CD4-positive, alpha-beta T cell treated with Interleukin-4 for 1 hour (primary cell): ENCODE results near the gene ESYT1.
"Not testable (repeated sequence)": the region's sequence is repeated elsewhere in the genome, so short reads cannot be mapped to it uniquely, and the experiment has no call there.

Experiments used
- DNase-seq, 2 donors: peaks; one replicate each; pipeline ENCODE4 v3.0.0-alpha.2; 2020 to 2022

The ESYT1 gene

GRCh38 chr12:56129206-56129941 is 1.3 kb downstream of the ESYT1 start:
- DNase-seq = peak; percentile 79 to 85

DNA sequence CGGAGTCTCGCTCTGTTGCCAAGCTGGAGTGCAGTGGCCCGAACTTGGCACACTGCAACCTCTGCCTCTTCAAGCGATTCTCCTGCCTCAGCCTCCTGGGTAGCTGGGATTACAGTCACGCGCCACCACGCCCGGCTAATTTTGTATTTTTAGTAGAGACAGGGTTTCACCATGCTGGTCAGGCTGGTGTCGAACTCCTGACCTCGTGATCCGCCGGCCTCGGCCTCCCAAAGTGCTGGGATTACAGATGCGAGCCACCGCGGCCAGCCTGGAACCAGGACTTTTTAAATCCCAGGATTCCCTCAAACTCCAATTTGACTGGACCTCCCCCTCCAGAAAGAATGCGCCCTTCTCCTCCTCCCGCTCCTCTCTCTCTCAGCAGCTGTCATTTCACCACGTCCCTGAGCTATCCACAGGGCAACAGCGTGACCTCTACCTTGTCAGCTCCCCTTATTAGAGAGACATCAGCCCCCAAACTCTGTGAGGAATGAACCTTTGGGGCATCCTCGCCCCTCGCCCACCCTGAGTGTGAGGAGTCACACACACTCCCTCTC is 2.0 kb downstream of the ESYT1 start:
- no peak for DNase-seq

DNA sequence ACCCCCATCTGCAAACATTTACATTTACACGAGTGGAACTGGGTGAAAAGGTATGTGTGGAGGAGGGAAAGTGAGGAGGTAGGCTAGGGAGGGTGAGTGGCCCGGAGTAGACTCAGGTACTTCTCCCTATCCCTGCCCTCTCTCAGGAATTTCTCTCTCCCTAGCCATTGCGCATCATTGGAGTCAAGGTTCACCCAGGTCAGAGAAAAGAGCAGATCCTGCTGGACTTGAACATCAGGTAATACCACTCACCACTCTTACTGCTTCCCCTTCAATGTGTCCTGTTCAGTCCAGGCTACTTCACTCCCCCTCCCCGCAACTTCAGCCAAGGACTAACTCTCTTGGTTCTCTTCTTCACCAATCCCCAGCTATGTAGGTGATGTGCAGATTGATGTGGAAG is 2.8 kb downstream of the ESYT1 start:
- no peak for DNase-seq

- no peak for DNase-seq
These were observed 6.8 kb downstream of the ESYT1 start for GRCh38 chr12:56134897-56135296.

DNA sequence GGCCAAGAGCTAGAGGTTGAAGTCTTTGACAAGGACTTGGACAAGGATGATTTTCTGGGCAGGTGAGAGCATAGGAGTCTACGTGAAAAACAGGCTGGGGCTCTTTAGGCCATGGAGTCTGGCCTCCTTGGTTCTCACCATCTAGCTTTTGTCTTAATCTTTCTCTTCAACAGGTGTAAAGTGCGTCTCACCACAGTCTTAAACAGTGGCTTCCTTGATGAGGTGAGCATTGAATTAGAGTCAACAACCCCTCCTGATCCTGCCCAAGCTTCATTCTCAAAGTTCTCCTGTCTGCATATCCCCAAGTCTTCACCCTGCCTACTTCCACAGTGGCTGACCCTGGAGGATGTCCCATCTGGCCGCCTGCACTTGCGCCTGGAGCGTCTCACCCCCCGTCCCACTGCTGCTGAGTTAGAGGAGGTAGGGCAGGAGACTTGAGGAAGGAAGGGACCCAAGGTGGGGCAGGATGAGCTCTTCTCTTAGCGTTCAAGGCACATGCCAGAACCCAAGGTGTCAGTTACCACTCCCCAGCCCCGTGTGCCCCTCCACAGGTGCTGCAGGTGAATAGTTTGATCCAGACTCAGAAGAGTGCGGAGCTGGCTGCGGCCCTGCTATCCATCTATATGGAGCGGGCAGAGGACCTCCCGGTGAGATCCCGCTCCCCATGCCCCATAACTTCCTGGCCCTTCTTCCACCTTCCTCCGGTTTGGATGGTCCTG is 9.9 kb downstream of the ESYT1 start:
- DNase-seq = no peak

GRCh38 chr12:56141946-56142784 is 14.1 kb downstream of the ESYT1 start:
- no peak for DNase-seq

DNA sequence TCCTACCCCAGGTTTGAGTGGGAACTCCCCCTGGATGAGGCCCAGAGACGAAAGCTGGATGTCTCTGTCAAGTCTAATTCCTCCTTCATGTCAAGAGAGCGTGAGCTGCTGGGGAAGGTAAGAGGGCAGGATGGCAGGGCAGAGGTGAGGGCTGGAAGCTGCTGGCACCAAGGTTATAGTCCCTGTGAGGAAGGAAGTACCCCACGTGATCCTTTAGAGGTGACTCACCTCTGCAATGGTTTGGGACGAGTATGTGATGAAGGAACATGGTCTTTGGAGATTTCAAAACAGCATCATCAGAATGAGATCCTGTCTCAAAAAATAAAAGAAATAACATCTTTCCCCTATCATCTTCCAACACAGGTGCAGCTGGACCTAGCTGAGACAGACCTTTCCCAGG is 15.2 kb downstream of the ESYT1 start:
- no peak for DNase-seq

DNA sequence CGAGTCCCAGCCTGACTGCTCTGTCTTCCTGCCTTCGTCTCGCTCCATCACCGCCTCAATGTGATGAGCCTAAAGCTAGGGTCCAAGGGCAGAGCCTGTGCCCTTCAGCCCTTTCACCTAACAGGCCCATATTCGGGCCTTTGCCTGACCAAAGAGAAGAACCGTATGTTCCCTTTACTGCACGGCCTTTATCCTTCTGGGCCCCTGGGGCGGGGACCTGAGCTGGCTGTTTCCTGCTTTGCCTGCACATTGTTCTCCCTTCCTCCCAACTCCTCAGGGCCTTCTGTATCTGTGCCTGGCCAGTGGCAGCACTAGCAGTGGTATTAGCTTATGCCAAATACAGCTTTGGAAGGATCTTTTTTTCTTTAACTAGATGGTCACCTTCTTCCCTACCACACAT is 15.8 kb downstream of the ESYT1 start:
- DNase-seq = no peak

DNA sequence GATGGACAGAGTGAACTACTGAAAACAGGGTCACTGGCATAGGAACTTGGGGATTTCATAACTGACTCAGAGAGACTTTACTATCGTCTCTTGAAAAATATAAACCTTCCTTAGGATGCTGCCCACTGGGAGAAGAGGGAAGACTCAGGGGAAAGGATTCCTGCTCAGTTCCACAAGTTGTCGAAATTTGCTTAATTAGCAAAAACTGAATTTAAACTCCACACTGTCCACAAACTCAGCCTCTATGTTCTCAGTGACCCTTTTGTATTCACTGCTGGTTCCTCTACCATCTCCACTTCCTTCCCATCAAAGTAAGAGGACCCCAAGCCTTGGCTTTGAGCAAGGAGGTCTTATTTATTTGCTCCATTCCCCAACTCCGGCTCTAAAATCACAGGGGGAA is 17.1 kb downstream of the ESYT1 start:
- DNase-seq = no peak

- no peak for DNase-seq
These were observed 18.7 kb downstream of the ESYT1 start for GRCh38 chr12:56146492-56147460.

- peak in 1 of 2 donors; percentile 29 for DNase-seq
These were observed 22.5 kb downstream of the ESYT1 start for GRCh38 chr12:56150563-56150962.

DNA sequence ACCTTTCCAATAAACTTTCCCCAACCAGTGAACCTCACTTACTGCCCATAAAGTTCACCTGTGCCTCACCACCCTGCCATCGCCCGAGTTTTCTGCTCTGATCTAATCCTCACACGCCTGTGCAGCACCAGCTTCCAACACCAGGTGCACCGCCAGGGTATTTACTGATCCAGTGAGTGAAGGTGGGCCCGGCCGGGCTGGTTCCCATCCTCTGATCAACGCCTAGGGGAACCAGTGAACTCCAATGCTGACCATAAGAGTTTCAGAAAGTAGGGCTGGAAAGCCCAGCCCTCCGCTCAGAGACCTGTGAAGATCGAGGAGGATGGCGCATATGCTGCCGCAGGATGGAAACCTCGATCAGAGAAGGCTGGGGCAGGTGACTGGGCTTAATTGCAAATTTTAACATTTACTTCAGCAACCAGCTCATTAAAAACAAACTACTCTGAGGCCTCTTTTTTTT is 23.6 kb downstream of the ESYT1 start:
- DNase-seq = peak; percentile 57 to 68

- peak; percentile 90 for DNase-seq
These were observed 24.2 kb downstream of the ESYT1 start, which contains the start of gene MYL6B for GRCh38 chr12:56152132-56152755. Gene MYL6B (plus strand): TSS chr12:56152587. CDS start chr12:56153919, 1,332 bp downstream.

- DNase-seq = no peak
These were observed 24.9 kb downstream of the ESYT1 start for GRCh38 chr12:56152756-56153677.

GRCh38 chr12:56153678-56154065 is 25.6 kb downstream of the ESYT1 start:
- DNase-seq = no peak

GRCh38 chr12:56154246-56154771 is 26.2 kb downstream of the ESYT1 start:
- DNase-seq = no peak

DNA sequence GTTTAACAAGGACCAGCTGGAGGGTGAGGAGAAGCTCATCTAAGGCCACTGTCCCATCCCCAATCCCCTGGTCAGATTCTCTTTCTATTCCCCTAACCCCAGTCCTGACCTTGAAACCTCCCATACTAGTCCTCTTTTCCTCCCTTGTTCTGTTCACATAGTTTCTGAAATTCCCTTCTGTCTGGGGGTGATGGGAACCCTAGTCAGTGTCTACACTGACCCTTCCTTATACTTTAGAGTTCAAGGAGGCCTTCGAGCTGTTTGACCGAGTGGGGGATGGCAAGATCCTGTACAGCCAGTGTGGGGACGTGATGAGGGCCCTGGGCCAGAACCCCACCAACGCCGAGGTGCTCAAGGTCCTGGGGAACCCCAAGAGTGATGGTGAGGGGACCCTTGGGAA is 26.8 kb downstream of the ESYT1 start:
- DNase-seq = no peak

GRCh38 chr12:56155256-56155845 is 27.3 kb downstream of the ESYT1 start:
- no peak for DNase-seq

GRCh38 chr12:56156464-56157200 is 28.6 kb downstream of the ESYT1 start:
- DNase-seq = not testable (repeated sequence)
